Dedifferentiated amniotic fluid mesenchymal stem cell (primary cell): Measurements from ENCODE around the gene PIP4K2A.
"Not testable (repeated sequence)": the region's sequence is repeated elsewhere in the genome, so short reads cannot be mapped to it uniquely, and the experiment has no call there.

Experiments
- DNase-seq: peaks from one replicate; pipeline ENCODE4 v3.0.0-alpha.2; 2016; ENCODE audit errors: extremely low spot score

Gene PIP4K2A

GRCh38 chr10:22693860-22694259, 20.5 kb downstream of the PIP4K2A start:
- DNase-seq, result no peak

- DNase-seq, result no peak
These were observed 21.0 kb downstream of the PIP4K2A start for GRCh38 chr10:22693371-22693784.

- not testable (repeated sequence) for DNase-seq
These were observed 22.3 kb downstream of the PIP4K2A start for GRCh38 chr10:22692119-22692518.

GRCh38 chr10:22690614-22691431, 23.6 kb downstream of the PIP4K2A start:
- DNase-seq, result no peak

GRCh38 chr10:22690158-22690557, 24.2 kb downstream of the PIP4K2A start:
- no peak for DNase-seq

GRCh38 chr10:22686347-22686746, 28.0 kb downstream of the PIP4K2A start:
- no peak for DNase-seq

- DNase-seq, result no peak
These were observed 28.5 kb downstream of the PIP4K2A start for GRCh38 chr10:22685926-22686325.

- DNase-seq, result no peak
These were observed 29.7 kb downstream of the PIP4K2A start for GRCh38 chr10:22684699-22685098.

- DNase-seq, result no peak
These were observed 31.3 kb downstream of the PIP4K2A start for GRCh38 chr10:22683140-22683389.

GRCh38 chr10:22682237-22683139, 31.9 kb downstream of the PIP4K2A start:
- DNase-seq, result no peak

GRCh38 chr10:22681783-22682183, 32.6 kb downstream of the PIP4K2A start:
- DNase-seq, result peak; percentile 45

- no peak for DNase-seq
These were observed 33.1 kb downstream of the PIP4K2A start for GRCh38 chr10:22681301-22681700.

GRCh38 chr10:22679608-22680007, 34.8 kb downstream of the PIP4K2A start:
- no peak for DNase-seq

- no peak for DNase-seq
These were observed 37.0 kb downstream of the PIP4K2A start for GRCh38 chr10:22677333-22677732.

GRCh38 chr10:22676435-22676834, 37.9 kb downstream of the PIP4K2A start:
- DNase-seq, result no peak

- no peak for DNase-seq
These were observed 39.8 kb downstream of the PIP4K2A start for GRCh38 chr10:22674573-22674930.

- DNase-seq, result no peak
These were observed 40.4 kb downstream of the PIP4K2A start for GRCh38 chr10:22673785-22674572.

GRCh38 chr10:22673091-22673392, 41.3 kb downstream of the PIP4K2A start:
- no peak for DNase-seq

GRCh38 chr10:22672319-22673090, 41.9 kb downstream of the PIP4K2A start:
- DNase-seq, result no peak

- no peak for DNase-seq
These were observed 43.6 kb downstream of the PIP4K2A start for GRCh38 chr10:22670788-22671187.

- no peak for DNase-seq
These were observed 45.1 kb downstream of the PIP4K2A start for GRCh38 chr10:22669163-22669711.
